ENCODE results near the gene OSTN. TPM values are rescaled to one million over a fixed set of nuclear protein-coding genes. Genes with fewer than 3 reads are reported as not detected.
A peak's percentile ranks its signal among the peaks of the same experiment; 100 is the strongest.
"Not testable (repeated sequence)": the region's sequence is repeated elsewhere in the genome, so short reads cannot be mapped to it uniquely, and the experiment has no call there.

Gene OSTN
- total RNA-seq, 1 experiment from 2014 or later: 1.8 TPM

GRCh38 chr3:191175102-191175501, 23.9 kb upstream of the OSTN start:
- Histone ChIP-seq H3K79me2 (ENCODE audit: low read length) (no peaks in the 10 kb centered on the region), H3F3A (ENCODE audit: low read length, unreplicated experiment) (no peaks in the 10 kb centered on the region), H3K27me3 (ENCODE audit: low read length) (no peaks in the 10 kb centered on the region), H3K9ac (ENCODE audit: low read length) (no peak overlapping the region), H3K4me1 (ENCODE audit: insufficient read depth, low read length) (no peaks in the 10 kb centered on the region), H3K9me3 (ENCODE audit: low read length) (no peaks in the 10 kb centered on the region), H3K4me2 (ENCODE audit: low read length) (no peak overlapping the region), H4K20me1 (ENCODE audit: low read length) (no peaks in the 10 kb centered on the region), H2AFZ (ENCODE audit: low read length) (0 out of 2 replicates have a peak overlapping the region, but pooled peaks have one; percentile 31), H3K4me3 (ENCODE audit: low read length) (no peak overlapping the region), H3K27ac (ENCODE audit: low read length) (no peak overlapping the region), H3K9me2 (replicated peaks; ENCODE audit: low read length) (no peaks in the 10 kb centered on the region), H3K36me3 (ENCODE audit: low read depth, low read length) (no peaks in the 10 kb centered on the region)
- intact Hi-C loops (cut with micrococcal nuclease): no loop called here
- no peak for DNase-seq
- no peak for ATAC-seq
- ChIA-PET POLR2A (ENCODE audit: unreplicated experiment) (no interaction called here), CTCF (no interaction called here)
- TF ChIP-seq EZH2 (IDR thresholded peaks at IDR 0.05; ENCODE audit: low read length, unreplicated experiment) (no peak), EZH2phosphoT487 (IDR thresholded peaks at IDR 0.05; ENCODE audit: borderline replicate concordance, low read length) (no peak), CTCF (conservative IDR thresholded peaks at IDR 0.05; ENCODE audit: low read depth, low read length) (no peak)
- no TSS peak for BruUV-seq (replicated peaks)

- Histone ChIP-seq H3K36me3 (ENCODE audit: low read depth, low read length) (no peaks in the 10 kb centered on the region), H3K27me3 (ENCODE audit: low read length) (no peaks in the 10 kb centered on the region), H3K9ac (ENCODE audit: low read length) (no peak overlapping the region), H4K20me1 (ENCODE audit: low read length) (no peaks in the 10 kb centered on the region), H2AFZ (ENCODE audit: low read length) (no peak overlapping the region), H3K4me2 (ENCODE audit: low read length) (no peak overlapping the region), H3K27ac (ENCODE audit: low read length) (no peak overlapping the region), H3K4me1 (ENCODE audit: insufficient read depth, low read length) (no peaks in the 10 kb centered on the region), H3K79me2 (ENCODE audit: low read length) (no peaks in the 10 kb centered on the region), H3K4me3 (ENCODE audit: low read length) (no peak overlapping the region), H3F3A (ENCODE audit: low read length, unreplicated experiment) (no peaks in the 10 kb centered on the region), H3K9me3 (ENCODE audit: low read length) (no peaks in the 10 kb centered on the region), H3K9me2 (replicated peaks; ENCODE audit: low read length) (no peaks in the 10 kb centered on the region)
- intact Hi-C loops (cut with micrococcal nuclease): no loop called here
- ChIA-PET POLR2A (ENCODE audit: unreplicated experiment) (no interaction called here), CTCF (no interaction called here)
- no TSS peak for BruUV-seq (replicated peaks)
- TF ChIP-seq CTCF (conservative IDR thresholded peaks at IDR 0.05; ENCODE audit: low read depth, low read length) (no peak), EZH2phosphoT487 (IDR thresholded peaks at IDR 0.05; ENCODE audit: borderline replicate concordance, low read length) (no peak), EZH2 (IDR thresholded peaks at IDR 0.05; ENCODE audit: low read length, unreplicated experiment) (no peak)
- ATAC-seq (no peak), DNase-seq (no peak)
Measured at GRCh38 chr3:191176038-191176785, 22.8 kb upstream of the OSTN start.

GRCh38 chr3:191185382-191185781, 13.7 kb upstream of the OSTN start:
- H4K20me1 ChIP-seq (ENCODE audit: low read length); CTCF ChIA-PET; H3K79me2 ChIP-seq (ENCODE audit: low read length); H3K4me2 ChIP-seq (ENCODE audit: low read length); ATAC-seq; H3K9ac ChIP-seq (ENCODE audit: low read length); DNase-seq; H3F3A ChIP-seq (ENCODE audit: low read length, unreplicated experiment); H3K36me3 ChIP-seq (ENCODE audit: low read depth, low read length); H2AFZ ChIP-seq (ENCODE audit: low read length); BruUV-seq (replicated peaks); H3K9me2 ChIP-seq (replicated peaks; ENCODE audit: low read length); H3K27me3 ChIP-seq (ENCODE audit: low read length); H3K27ac ChIP-seq (ENCODE audit: low read length); H3K4me1 ChIP-seq (ENCODE audit: insufficient read depth, low read length); intact Hi-C loops (cut with micrococcal nuclease); H3K9me3 ChIP-seq (ENCODE audit: low read length); H3K4me3 ChIP-seq (ENCODE audit: low read length): not testable (repeated sequence)
- POLR2A ChIA-PET (ENCODE audit: unreplicated experiment): interaction anchor here (0.8 kb wide), 1 partner anchor 505 kb away, joined by 6 read pairs; no protein-coding TSS in a partner anchor

GRCh38 chr3:191188246-191188645, 10.8 kb upstream of the OSTN start:
- H3K4me1 ChIP-seq (ENCODE audit: insufficient read depth, low read length); POLR2A ChIA-PET (ENCODE audit: unreplicated experiment); BruUV-seq (replicated peaks); H2AFZ ChIP-seq (ENCODE audit: low read length); H3K9me2 ChIP-seq (replicated peaks; ENCODE audit: low read length); intact Hi-C loops (cut with micrococcal nuclease); H3K36me3 ChIP-seq (ENCODE audit: low read depth, low read length); CTCF ChIA-PET; H4K20me1 ChIP-seq (ENCODE audit: low read length); H3K4me3 ChIP-seq (ENCODE audit: low read length); H3K9ac ChIP-seq (ENCODE audit: low read length); H3K9me3 ChIP-seq (ENCODE audit: low read length); H3K27me3 ChIP-seq (ENCODE audit: low read length); H3F3A ChIP-seq (ENCODE audit: low read length, unreplicated experiment); H3K79me2 ChIP-seq (ENCODE audit: low read length): not testable (repeated sequence)
- ATAC-seq: peak; percentile 56
- peak overlapping the region; percentile 16; the same call in 1 of the 2 replicates for H3K4me2 ChIP-seq (ENCODE audit: low read length)
- H3K27ac ChIP-seq (ENCODE audit: low read length): 0 out of 2 replicates have a peak overlapping the region, but pooled peaks have one; percentile 6
- DNase-seq: peak; percentile 80

- H3K79me2 ChIP-seq (ENCODE audit: low read length); H3K36me3 ChIP-seq (ENCODE audit: low read depth, low read length); H3K9me3 ChIP-seq (ENCODE audit: low read length); H2AFZ ChIP-seq (ENCODE audit: low read length); H3K4me2 ChIP-seq (ENCODE audit: low read length); H3K4me3 ChIP-seq (ENCODE audit: low read length); H4K20me1 ChIP-seq (ENCODE audit: low read length); H3K27ac ChIP-seq (ENCODE audit: low read length); H3K4me1 ChIP-seq (ENCODE audit: insufficient read depth, low read length); POLR2A ChIA-PET (ENCODE audit: unreplicated experiment); H3K27me3 ChIP-seq (ENCODE audit: low read length); intact Hi-C loops (cut with micrococcal nuclease); H3K9ac ChIP-seq (ENCODE audit: low read length); H3K9me2 ChIP-seq (replicated peaks; ENCODE audit: low read length); BruUV-seq (replicated peaks); H3F3A ChIP-seq (ENCODE audit: low read length, unreplicated experiment); DNase-seq; ATAC-seq; CTCF ChIA-PET: not testable (repeated sequence)
Measured at GRCh38 chr3:191192270-191192669, 6.8 kb upstream of the OSTN start.

All from PC-3 (cell line).